Trophoblast cell (in vitro differentiated cells and primary cell): Measurements from ENCODE around the gene CDK7.

Source experiments
- DNase-seq, 2 donors: peaks; one replicate each; pipeline ENCODE4 v3.0.0-alpha.2; 2016
- H2AFZ ChIP-seq: 2 replicates; pipeline ENCODE4 v1.6.1; 2013; ENCODE audit warnings: low read length, moderate library complexity, mild to moderate bottlenecking; ENCODE audit not compliant: insufficient read depth, poor library complexity
- H2AK5ac ChIP-seq: 2 replicates; pipeline ENCODE4 v1.6.1; 2013; ENCODE audit warnings: mild to moderate bottlenecking, low read length
- H2BK120ac ChIP-seq: 2 replicates; pipeline ENCODE4 v1.6.1; 2013; ENCODE audit warnings: low read length, mild to moderate bottlenecking, moderate library complexity; ENCODE audit not compliant: insufficient read depth, poor library complexity
- H2BK12ac ChIP-seq: 2 replicates; pipeline ENCODE4 v1.6.1; 2013; ENCODE audit warnings: mild to moderate bottlenecking, low read length, moderate library complexity
- H2BK5ac ChIP-seq: 2 replicates; pipeline ENCODE4 v1.6.1; 2013; ENCODE audit warnings: low read length, low read depth, moderate library complexity, mild to moderate bottlenecking; ENCODE audit not compliant: poor library complexity
- H3K14ac ChIP-seq: 2 replicates; pipeline ENCODE4 v1.6.1; 2013; ENCODE audit warnings: mild to moderate bottlenecking, low read length
- H3K18ac ChIP-seq: 2 replicates; pipeline ENCODE4 v1.6.1; 2013; ENCODE audit warnings: mild to moderate bottlenecking, low read length
- H3K23ac ChIP-seq: 2 replicates; pipeline ENCODE4 v1.6.1; 2013; ENCODE audit warnings: low read length
- H3K27ac ChIP-seq: 2 replicates; pipeline ENCODE4 v1.5.1; 2013; ENCODE audit warnings: low read depth, mild to moderate bottlenecking, inconsistent platforms, low read length, moderate library complexity
- H3K27me3 ChIP-seq: 2 replicates; pipeline ENCODE4 v1.6.1; 2013; ENCODE audit warnings: inconsistent platforms, mild to moderate bottlenecking, low read length, moderate library complexity; ENCODE audit not compliant: insufficient read depth
- H3K36me3 ChIP-seq, 2 experiments: 1 replicate in 1 of 2; 2 replicates in 1 of 2; pipeline ENCODE4 v1.6.1; 2013; ENCODE audit warnings: low read length in 2 of 2, mild to moderate bottlenecking in 2 of 2, moderate library complexity in 1 of 2; ENCODE audit not compliant: insufficient read depth in 2 of 2, control insufficient read depth in 1 of 2
- H3K4ac ChIP-seq: 2 replicates; pipeline ENCODE4 v1.6.1; 2013; ENCODE audit warnings: low read depth, mild to moderate bottlenecking, low read length, moderate library complexity
- H3K4me1 ChIP-seq, 2 experiments: 1 replicate in 1 of 2; 2 replicates in 1 of 2; pipeline ENCODE4 v1.6.1; 2013; ENCODE audit warnings: low read length in 2 of 2, mild to moderate bottlenecking in 2 of 2, moderate library complexity in 1 of 2; ENCODE audit not compliant: insufficient read depth in 2 of 2, control insufficient read depth in 1 of 2
- H3K4me2 ChIP-seq: 2 replicates; pipeline ENCODE4 v1.6.1; 2013; ENCODE audit warnings: inconsistent platforms, mild to moderate bottlenecking, low read length, moderate library complexity
- H3K4me3 ChIP-seq: 2 replicates; pipeline ENCODE4 v1.5.1; 2013; ENCODE audit warnings: mild to moderate bottlenecking, low read depth, low read length, inconsistent platforms
- H3K79me1 ChIP-seq: one replicate; pipeline ENCODE4 v1.6.1; 2013; ENCODE audit warnings: low read length
- H3K79me2 ChIP-seq: 2 replicates; pipeline ENCODE4 v1.6.1; 2013; ENCODE audit warnings: low read length, mild to moderate bottlenecking; ENCODE audit not compliant: control insufficient read depth, insufficient read depth, poor library complexity
- H3K9ac ChIP-seq: 2 replicates; pipeline ENCODE4 v1.6.1; 2013; ENCODE audit warnings: mild to moderate bottlenecking, low read length
- H3K9me3 ChIP-seq: 2 replicates; pipeline ENCODE4 v1.6.1; 2013; ENCODE audit warnings: low read depth, mild to moderate bottlenecking, control low read depth, inconsistent platforms, low read length; ENCODE audit not compliant: insufficient read depth
- H4K12ac ChIP-seq: 2 replicates; pipeline ENCODE4 v1.6.1; 2013; ENCODE audit warnings: low read depth, mild to moderate bottlenecking, low read length, moderate library complexity
- H4K8ac ChIP-seq: 2 replicates; pipeline ENCODE4 v1.6.1; 2013; ENCODE audit warnings: low read depth, mild to moderate bottlenecking, low read length, moderate library complexity
- H4K91ac ChIP-seq: one replicate; pipeline ENCODE4 v1.6.1; 2013; ENCODE audit warnings: low read depth, mild to moderate bottlenecking, low read length, moderate library complexity
- WGBS: extraction: QIAGEN DNeasy Blood & Tissue Kit; methylation state at CpG from one replicate; pipeline ENCODE4 v1.1.7; 2013; ENCODE audit warnings: missing lambda C conversion rate; ENCODE audit not compliant: insufficient read length, insufficient coverage; ENCODE audit errors: extremely low coverage; 5-methylcytosine and 5-hydroxymethylcytosine counted together

Gene CDK7

DNA sequence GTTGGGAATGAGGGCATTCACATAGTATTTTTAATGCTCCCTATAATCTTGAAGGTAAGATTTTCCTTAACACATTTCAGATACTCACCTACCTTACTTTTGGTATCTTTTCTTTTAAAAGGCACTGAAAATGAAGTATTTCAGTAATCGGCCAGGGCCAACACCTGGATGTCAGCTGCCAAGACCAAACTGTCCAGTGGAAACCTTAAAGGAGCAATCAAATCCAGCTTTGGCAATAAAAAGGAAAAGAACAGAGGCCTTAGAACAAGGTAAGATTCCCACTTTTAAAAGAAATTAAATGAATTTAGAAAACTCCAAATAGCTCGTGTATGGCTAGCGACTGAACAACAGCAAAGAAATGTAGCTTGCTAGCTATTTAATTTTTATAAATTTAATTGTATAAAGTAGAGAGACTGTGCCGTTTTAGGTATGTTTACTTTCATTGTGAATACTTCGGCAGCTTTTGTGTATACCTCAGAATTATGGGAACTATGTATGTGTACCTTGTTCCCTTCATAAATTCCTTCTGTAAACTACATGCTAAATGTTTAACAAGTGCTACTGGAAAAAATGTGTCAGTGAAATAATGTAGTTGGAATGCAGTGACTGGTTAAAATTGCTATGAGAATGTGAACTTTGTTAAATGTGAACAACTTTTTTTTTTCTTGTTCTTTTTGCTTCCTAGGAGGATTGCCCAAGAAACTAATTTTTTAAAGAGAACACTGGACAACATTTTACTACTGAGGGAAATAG lies 41.9 kb downstream of the CDK7 start:
- peak; percentile 26 to 89 for DNase-seq
- Histone ChIP-seq H3K9me3 (no peaks in the 10 kb centered on the region), H4K8ac (no peak overlapping the region), H3K79me2 (no peaks in the 10 kb centered on the region), H2BK120ac (no peak overlapping the region), H3K4me1 (no peaks in the 10 kb centered on the region), H2BK12ac (no peak overlapping the region), H3K4me3 (no peak overlapping the region), H2BK5ac (no peak overlapping the region), H3K79me1 (no peaks in the 10 kb centered on the region), H3K23ac (no peak overlapping the region), H2AFZ (no peak overlapping the region), H3K9ac (no peak overlapping the region), H4K91ac (no peak overlapping the region), H3K27me3 (no peaks in the 10 kb centered on the region), H2AK5ac (no peak overlapping the region), H3K4me2 (no peak overlapping the region), H3K18ac (no peak overlapping the region), H4K12ac (no peak overlapping the region), H3K36me3 (peaks cover 21 to 27% of the 10 kb centered on the region in 2 experiments), H3K14ac (no peak overlapping the region), H3K27ac (no peak overlapping the region), H3K4ac (no peak overlapping the region)
- no CpG with 5 or more reads among the region's 5 CpGs for WGBS

DNA sequence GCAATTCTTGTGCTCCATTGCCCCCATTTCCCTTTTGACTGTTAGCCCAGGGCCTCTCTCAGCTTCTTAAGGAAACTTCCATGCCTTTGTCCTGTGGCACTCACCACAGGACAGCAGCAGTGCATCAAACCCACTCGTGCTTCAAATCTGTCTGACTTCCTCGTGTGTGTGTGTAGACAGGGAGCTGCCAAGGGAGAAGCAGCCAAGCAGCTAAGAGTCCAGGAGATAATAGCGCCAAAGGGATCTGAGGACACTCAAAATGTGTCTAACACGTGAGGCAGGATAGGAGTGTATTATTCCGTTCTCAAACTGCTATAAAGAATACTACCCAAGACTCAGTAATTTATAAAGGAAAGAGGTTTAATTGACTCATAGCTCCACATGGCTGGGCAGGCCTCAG lies 44.8 kb downstream of the CDK7 start:
- Histone ChIP-seq H3K4me1 (no peaks in the 10 kb centered on the region), H3K79me1 (no peaks in the 10 kb centered on the region), H4K12ac (no peak overlapping the region), H2BK120ac (no peak overlapping the region), H3K27me3 (no peaks in the 10 kb centered on the region), H3K23ac (no peak overlapping the region), H3K9me3 (no peaks in the 10 kb centered on the region), H4K91ac (no peak overlapping the region), H3K27ac (no peak overlapping the region), H3K79me2 (no peaks in the 10 kb centered on the region), H3K18ac (no peak overlapping the region), H3K4ac (no peak overlapping the region), H3K36me3 (peaks cover 19 to 25% of the 10 kb centered on the region in 2 experiments), H3K14ac (no peak overlapping the region), H2BK5ac (no peak overlapping the region), H2AK5ac (no peak overlapping the region), H3K9ac (no peak overlapping the region), H2AFZ (no peak overlapping the region), H3K4me2 (no peak overlapping the region), H2BK12ac (no peak overlapping the region), H3K4me3 (no peak overlapping the region), H4K8ac (no peak overlapping the region)
- no CpG with 5 or more reads among the region's 5 CpGs for WGBS
- DNase-seq = no peak

DNA sequence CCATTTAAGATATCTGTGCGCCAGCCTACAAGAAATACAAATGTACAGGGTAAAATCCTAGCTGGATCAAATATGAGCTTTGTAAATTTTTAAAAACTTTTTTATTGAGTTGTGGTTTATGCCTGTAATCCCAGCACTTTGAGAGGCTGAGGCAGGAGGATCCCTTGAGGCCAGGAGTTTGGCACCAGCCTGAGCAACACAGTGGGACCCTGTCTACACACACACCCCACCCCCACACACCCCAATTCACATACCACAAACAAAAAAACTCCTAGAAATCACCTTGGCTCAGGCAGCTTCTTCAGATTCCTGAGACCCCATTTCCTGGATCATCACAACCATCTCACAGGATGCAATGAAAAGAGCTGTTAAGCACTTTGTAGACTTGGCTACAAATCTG lies 46.4 kb downstream of the CDK7 start:
- H3K4ac ChIP-seq = no peak overlapping the region
- no peak overlapping the region for H3K27ac ChIP-seq
- no peak overlapping the region for H3K4me3 ChIP-seq
- H3K23ac ChIP-seq = no peak overlapping the region
- H3K27me3 ChIP-seq = no peaks in the 10 kb centered on the region
- H3K36me3 ChIP-seq = peaks cover 16 to 21% of the 10 kb centered on the region in 2 experiments
- no peaks in the 10 kb centered on the region for H3K79me1 ChIP-seq
- no peak overlapping the region for H3K4me2 ChIP-seq
- no peaks in the 10 kb centered on the region for H3K9me3 ChIP-seq
- DNase-seq = no peak
- no peak overlapping the region for H2BK120ac ChIP-seq
- H3K14ac ChIP-seq = no peak overlapping the region
- H4K91ac ChIP-seq = no peak overlapping the region
- no peak overlapping the region for H4K12ac ChIP-seq
- no peak overlapping the region for H3K18ac ChIP-seq
- H2AFZ ChIP-seq = no peak overlapping the region
- no peaks in the 10 kb centered on the region for H3K79me2 ChIP-seq
- no CpG with 5 or more reads among the region's 1 CpG for WGBS
- H3K4me1 ChIP-seq = no peaks in the 10 kb centered on the region
- no peak overlapping the region for H2BK12ac ChIP-seq
- H4K8ac ChIP-seq = no peak overlapping the region
- no peak overlapping the region for H2BK5ac ChIP-seq
- no peak overlapping the region for H3K9ac ChIP-seq
- no peak overlapping the region for H2AK5ac ChIP-seq

DNA sequence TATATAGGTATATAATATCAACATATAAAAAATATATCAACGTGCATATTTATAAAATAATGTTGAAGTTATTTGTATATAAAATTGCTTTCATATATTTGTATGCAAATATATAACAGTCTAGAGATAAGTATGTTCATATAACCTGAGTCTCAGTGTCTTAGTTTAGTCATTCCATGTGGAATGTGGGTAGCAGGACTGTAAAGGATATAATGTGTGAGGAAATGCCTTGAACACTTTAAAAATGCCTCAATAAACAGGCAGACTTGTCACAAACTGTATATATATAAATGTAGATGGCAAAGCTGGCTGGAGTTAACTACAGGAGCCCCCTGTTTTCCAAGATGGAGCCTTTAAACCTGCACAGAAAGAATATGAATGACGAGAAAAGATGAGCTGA lies 49.5 kb downstream of the CDK7 start:
- H2BK120ac ChIP-seq = no peak overlapping the region
- H3K79me2 ChIP-seq = no peaks in the 10 kb centered on the region
- no peak overlapping the region for H3K23ac ChIP-seq
- no peak overlapping the region for H4K8ac ChIP-seq
- no peak overlapping the region for H3K18ac ChIP-seq
- H3K27ac ChIP-seq = no peak overlapping the region
- H3K36me3 ChIP-seq = peaks cover 6 to 11% of the 10 kb centered on the region in 2 experiments
- no peaks in the 10 kb centered on the region for H3K79me1 ChIP-seq
- no CpG with 5 or more reads among the region's 2 CpGs for WGBS
- H2BK5ac ChIP-seq = no peak overlapping the region
- no peak overlapping the region for H4K12ac ChIP-seq
- no peak overlapping the region for H2AK5ac ChIP-seq
- no peak overlapping the region for H2AFZ ChIP-seq
- H4K91ac ChIP-seq = no peak overlapping the region
- DNase-seq = no peak
- no peaks in the 10 kb centered on the region for H3K27me3 ChIP-seq
- no peaks in the 10 kb centered on the region for H3K4me1 ChIP-seq
- no peaks in the 10 kb centered on the region for H3K9me3 ChIP-seq
- H3K4me3 ChIP-seq = no peak overlapping the region
- H2BK12ac ChIP-seq = no peak overlapping the region
- no peak overlapping the region for H3K4me2 ChIP-seq
- H3K4ac ChIP-seq = no peak overlapping the region
- H3K9ac ChIP-seq = no peak overlapping the region
- H3K14ac ChIP-seq = no peak overlapping the region
